ENCODE measurements around the gene TLCD3B. TPM values are rescaled to one million over a fixed set of nuclear protein-coding genes. Genes with fewer than 3 reads are reported as not detected.
"Not testable (repeated sequence)": the region's sequence is repeated elsewhere in the genome, so short reads cannot be mapped to it uniquely, and the experiment has no call there.

TLCD3B gene
- total RNA-seq, 1 donor: 0.18 TPM

- no peak for DNase-seq (ENCODE audit: low read depth)
- no peak for TF ChIP-seq CTCF (IDR thresholded peaks at IDR 0.05; ENCODE audit: insufficient read depth, low read length)
- no peak overlapping the region for H3K4me3 ChIP-seq (ENCODE audit: low read depth, low read length)
Observed at GRCh38 chr16:30018731-30019158, 12.3 kb downstream of the TLCD3B start.

GRCh38 chr16:30017937-30018336 lies 13.1 kb downstream of the TLCD3B start:
- not testable (repeated sequence) for DNase-seq (ENCODE audit: low read depth); H3K4me3 ChIP-seq (ENCODE audit: low read depth, low read length)

- TF ChIP-seq CTCF (IDR thresholded peaks at IDR 0.05; ENCODE audit: insufficient read depth, low read length): no peak
- DNase-seq (ENCODE audit: low read depth): no peak
- H3K4me3 ChIP-seq (ENCODE audit: low read depth, low read length): no peak overlapping the region
Observed at GRCh38 chr16:30017277-30017656, 13.8 kb downstream of the TLCD3B start.

- no peak for TF ChIP-seq CTCF (IDR thresholded peaks at IDR 0.05; ENCODE audit: insufficient read depth, low read length)
- H3K4me3 ChIP-seq (ENCODE audit: low read depth, low read length): no peak overlapping the region
- DNase-seq (ENCODE audit: low read depth): no peak
Observed at GRCh38 chr16:30016555-30017276, 14.4 kb downstream of the TLCD3B start.

- DNase-seq (ENCODE audit: low read depth); H3K4me3 ChIP-seq (ENCODE audit: low read depth, low read length): not testable (repeated sequence)
Observed at GRCh38 chr16:30015450-30015849, 15.6 kb downstream of the TLCD3B start.

DNA sequence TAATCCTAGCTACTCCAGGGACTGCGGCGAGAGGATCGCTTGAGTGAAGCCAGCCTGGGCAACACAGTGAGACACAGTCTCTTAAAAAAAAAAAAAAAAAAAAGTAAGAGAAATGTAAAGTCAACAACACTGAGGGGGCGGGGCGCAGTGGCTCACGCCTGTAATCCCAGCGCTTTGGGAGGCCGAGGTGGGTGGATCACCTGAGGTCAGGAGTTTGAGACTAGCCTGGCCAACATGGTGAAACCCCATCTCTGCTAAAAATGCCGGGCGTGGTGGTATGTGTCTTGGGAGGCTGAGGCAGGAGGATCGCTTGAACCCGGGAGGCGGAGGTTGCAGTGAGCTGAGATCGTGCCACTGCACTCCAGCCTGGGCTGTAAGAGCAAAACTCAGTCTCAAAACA lies 18.5 kb downstream of the TLCD3B start:
- H3K4me3 ChIP-seq (ENCODE audit: low read depth, low read length); DNase-seq (ENCODE audit: low read depth): not testable (repeated sequence)

- no peak overlapping the region for H3K4me3 ChIP-seq (ENCODE audit: low read depth, low read length)
- no peak for DNase-seq (ENCODE audit: low read depth)
- TF ChIP-seq CTCF (IDR thresholded peaks at IDR 0.05; ENCODE audit: insufficient read depth, low read length): no peak
Observed at GRCh38 chr16:30011714-30012504, 19.2 kb downstream of the TLCD3B start.

DNA sequence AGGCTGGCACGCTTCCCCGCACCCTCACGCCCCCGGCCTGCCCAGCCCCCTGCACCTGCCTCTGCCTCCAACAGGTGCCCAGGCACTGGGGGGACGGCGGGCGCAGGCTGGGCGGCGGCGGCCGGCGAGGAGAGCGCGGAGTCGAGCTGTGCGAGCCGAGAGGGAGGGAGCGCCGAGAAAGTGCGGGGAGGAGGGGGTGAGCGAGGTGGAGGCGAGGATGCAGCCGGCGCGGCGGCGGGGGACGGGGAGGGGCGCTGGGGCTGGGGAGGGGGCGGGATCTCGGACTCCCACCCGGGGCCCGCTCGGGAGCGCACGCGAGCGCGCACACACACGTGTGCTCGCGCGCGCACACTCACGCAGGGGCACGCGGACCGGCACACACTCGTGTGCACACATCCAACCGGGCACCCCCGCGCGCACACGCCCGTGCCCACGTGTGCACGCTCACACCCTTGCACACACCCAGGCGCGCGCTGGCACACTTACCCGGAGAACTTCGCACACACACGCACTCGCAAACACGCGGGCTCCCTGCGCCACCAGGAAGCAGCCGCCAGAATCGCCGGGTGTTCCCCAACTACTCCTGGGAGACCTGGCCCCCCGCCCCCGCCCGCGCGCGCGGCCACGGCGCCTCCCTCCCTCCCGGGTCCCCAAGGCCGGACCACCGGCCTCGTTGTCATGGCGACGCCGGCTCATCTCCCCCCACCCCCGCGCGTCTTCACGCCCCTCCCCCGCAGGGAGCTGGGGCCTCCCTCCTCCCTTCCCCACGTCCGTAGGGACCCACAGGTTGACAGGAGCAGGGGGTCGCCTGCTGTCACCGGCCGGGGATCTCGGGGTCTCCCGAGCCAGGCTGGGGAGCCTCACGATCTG lies 20.0 kb downstream of the TLCD3B start, which contains the start of gene DOC2A:
TSS of gene DOC2A (minus strand) at position 184 of the 870 bp plus-strand sequence. CDS start 805 bp downstream, outside the sequence.
- peak within 1 kb of the TSS; percentile 62 for H3K4me3 ChIP-seq (ENCODE audit: low read depth, low read length)
- no peak for TF ChIP-seq CTCF (IDR thresholded peaks at IDR 0.05; ENCODE audit: insufficient read depth, low read length)
- no peak for DNase-seq (ENCODE audit: low read depth)

Data from fibroblast of the aortic adventitia (primary cell).